SK-N-SH (cell line): ENCODE measurements around the gene DGCR2. TPM values are rescaled to one million over a fixed set of nuclear protein-coding genes. Genes with fewer than 3 reads are reported as not detected.

Experiments used
- CTCF ChIA-PET: fragments of 300-600, 350-600 bp; formaldehyde crosslinking; extraction: SDS; loops from one replicate; lab custom pipeline; 2021; lab: Yijun Ruan, JAX
- POLR2A ChIA-PET: fragments of 350-600 bp; sonication (Branson Sonifier 250); formaldehyde crosslinking; extraction: SDS; loops from one replicate; lab custom pipeline; 2020; ENCODE audit warnings: antibody characterized with exemption, inconsistent platforms; lab: Yijun Ruan, JAX
- DNase-seq: peaks from one replicate; pipeline ENCODE4 v3.0.0; 2012
- H2AFZ ChIP-seq: fragments of 200-600 bp; sonication (generic); 2 replicates; pipeline ENCODE4 v1.8.1; 2016; ENCODE audit warnings: antibody characterized with exemption, mild to moderate bottlenecking, low read depth
- H3F3A ChIP-seq: fragments of 200-600 bp; sonication (generic); replicated peaks from 2 replicates; pipeline ENCODE3; 2016; ENCODE audit warnings: antibody characterized with exemption, mild to moderate bottlenecking; ENCODE audit not compliant: insufficient read depth
- H3K27ac ChIP-seq, 2 experiments: fragments of 200-500 bp in 1 of 2; fragments of 200-600 bp in 1 of 2; sonication (Bioruptor generic) in 1 of 2; sonication (generic), shearing (Covaris generic) in 1 of 2; 2 replicates each; pipeline versions ENCODE4 v1.5.1 to v1.6.1; 2014 to 2016; ENCODE audit warnings: low read depth in 2 of 2, inconsistent platforms in 1 of 2, low read length in 1 of 2, mild to moderate bottlenecking in 1 of 2, mixed read lengths in 1 of 2
- H3K27me3 ChIP-seq: fragments of 200-600 bp; sonication (generic), shearing (Covaris generic); 2 replicates; pipeline ENCODE4 v1.6.1; 2016; ENCODE audit warnings: mixed run types; ENCODE audit not compliant: insufficient read depth
- H3K36me3 ChIP-seq, 2 experiments: fragments of 200-500 bp in 1 of 2; fragments of 200-600 bp in 1 of 2; sonication (Bioruptor generic) in 1 of 2; sonication (generic) in 1 of 2; replicated peaks in 1 of 2; 2 replicates each; pipeline versions ENCODE3 to v1.5.1; 2014 to 2016; ENCODE audit warnings: low read length in 1 of 2, mild to moderate bottlenecking in 1 of 2; ENCODE audit not compliant: insufficient read depth in 2 of 2, control insufficient read depth in 1 of 2
- H3K4me1 ChIP-seq, 2 experiments: fragments of 200-500 bp in 1 of 2; fragments of 200-600 bp in 1 of 2; sonication (Bioruptor generic) in 1 of 2; sonication (generic), shearing (Covaris generic) in 1 of 2; 2 replicates each; pipeline versions ENCODE4 v1.5.1 to v1.6.1; 2014 to 2016; ENCODE audit warnings: low read depth in 1 of 2, low read length in 1 of 2, mixed run types in 1 of 2; ENCODE audit not compliant: insufficient read depth in 2 of 2, control insufficient read depth in 1 of 2
- H3K4me2 ChIP-seq: fragments of 200-600 bp; sonication (generic), shearing (Covaris generic); 2 replicates; pipeline ENCODE4 v1.6.1; 2017; ENCODE audit warnings: mixed run types
- H3K4me3 ChIP-seq, 2 experiments: fragments of 200-500 bp in 1 of 2; fragments of 200-600 bp in 1 of 2; sonication (Bioruptor generic) in 1 of 2; sonication (generic), shearing (Covaris generic) in 1 of 2; 2 replicates each; pipeline versions ENCODE4 v1.5.1 to v1.8.1; 2014 to 2016; ENCODE audit warnings: low read depth in 2 of 2, inconsistent platforms in 1 of 2, low read length in 1 of 2, mild to moderate bottlenecking in 1 of 2, mixed read lengths in 1 of 2, moderate library complexity in 1 of 2
- H3K79me2 ChIP-seq: fragments of 200-600 bp; sonication (generic); 2 replicates; pipeline ENCODE4 v1.8.1; 2017; ENCODE audit warnings: mild to moderate bottlenecking; ENCODE audit not compliant: insufficient read depth
- H3K9ac ChIP-seq: fragments of 200-600 bp; sonication (generic); 2 replicates; pipeline ENCODE4 v1.6.1; 2017; ENCODE audit warnings: mixed run types
- H3K9me2 ChIP-seq: fragments of 200-600 bp; sonication (generic); 2 replicates; pipeline ENCODE4 v1.6.1; 2017; ENCODE audit warnings: mixed run types
- H3K9me3 ChIP-seq: fragments of 200-600 bp; sonication (generic); 2 replicates; pipeline ENCODE4 v1.6.1; 2017; ENCODE audit warnings: mixed run types, mild to moderate bottlenecking, moderate library complexity
- H4K20me1 ChIP-seq: fragments of 200-600 bp; sonication (generic); 2 replicates; pipeline ENCODE4 v1.6.1; 2017; ENCODE audit warnings: mild to moderate bottlenecking, mixed run types; ENCODE audit not compliant: insufficient read depth
- CHD2 ChIP-seq: fragments of 150-350 bp; IDR thresholded peaks from 2 replicates; pipeline ENCODE4 v1.6.1; 2018; ENCODE audit warnings: low read length; ENCODE audit not compliant: partially characterized antibody
- ELF1 ChIP-seq: IDR thresholded peaks from 2 replicates; pipeline ENCODE4 v1.4.0; 2012
- EP300 ChIP-seq, 2 experiments: IDR thresholded peaks; 2 replicates each; pipeline versions ENCODE4 v1.4.0 to v1.6.1; 2012; ENCODE audit warnings: borderline replicate concordance in 1 of 2, low read depth in 1 of 2, low read length in 1 of 2
- EZH2phosphoT487 ChIP-seq: fragments of 200-600 bp; sonication (generic); IDR thresholded peaks from 2 replicates; pipeline ENCODE4 v1.6.1; 2017; ENCODE audit warnings: low read depth, mixed run types, mild to moderate bottlenecking, antibody characterized with exemption, moderate library complexity, borderline replicate concordance
- FOXM1 ChIP-seq: IDR thresholded peaks from 2 replicates; pipeline ENCODE4 v1.4.0; 2012; ENCODE audit warnings: low read depth, mild to moderate bottlenecking
- GABPA ChIP-seq: IDR thresholded peaks from 2 replicates; pipeline ENCODE4 v1.4.0; 2012; ENCODE audit warnings: low read depth, mild to moderate bottlenecking
- IRF3 ChIP-seq: fragments of 150-350 bp; IDR thresholded peaks from 2 replicates; pipeline ENCODE4 v1.6.1; 2016; ENCODE audit warnings: mild to moderate bottlenecking, low read depth, low read length
- MEF2A ChIP-seq: IDR thresholded peaks from 2 replicates; pipeline ENCODE4 v1.4.0; 2012; ENCODE audit warnings: low read depth, borderline replicate concordance
- MXI1 ChIP-seq: IDR thresholded peaks from 2 replicates; pipeline ENCODE4 v1.6.1; 2012; ENCODE audit warnings: mild to moderate bottlenecking, low read depth, low read length, improper control_type of control experiment
- NFIC ChIP-seq: IDR thresholded peaks from 2 replicates; pipeline ENCODE4 v1.4.0; 2012; ENCODE audit warnings: borderline replicate concordance
- NRF1 ChIP-seq: IDR thresholded peaks from 2 replicates; pipeline ENCODE4 v1.6.1; 2012; ENCODE audit warnings: low read depth, mild to moderate bottlenecking, low read length
- RCOR1 ChIP-seq: fragments of 150-350 bp; IDR thresholded peaks from 2 replicates; pipeline ENCODE4 v1.6.1; 2017; ENCODE audit warnings: antibody characterized with exemption, low read length
- RFX5 ChIP-seq: IDR thresholded peaks from 2 replicates; pipeline ENCODE4 v1.6.1; 2012; ENCODE audit warnings: mild to moderate bottlenecking, improper control_type of control experiment, low read length
- SIN3A ChIP-seq: IDR thresholded peaks from 2 replicates; pipeline ENCODE4 v1.6.1; 2012; ENCODE audit warnings: low read depth, mild to moderate bottlenecking, low read length, moderate library complexity, borderline replicate concordance
- USF2 ChIP-seq: fragments of 150-350 bp; IDR thresholded peaks from 2 replicates; pipeline ENCODE4 v1.6.1; 2017; ENCODE audit warnings: antibody characterized with exemption, low read length, low read depth, borderline replicate concordance
- WGBS: methylation state at CpG from one replicate; pipeline ENCODE4 v1.1.6; 2017; ENCODE audit warnings: low lambda C conversion rate; 5-methylcytosine and 5-hydroxymethylcytosine counted together
- polyA plus RNA-seq, 3 experiments: library from polyadenylated mRNA; depleted of rRNA; stranded (reverse); fragments of >200 nt; gene quantifications; 2 replicates each; pipeline ENCODE4 v1.2.3, GENCODE V29; 2012
- TF ChIP-seq, protein P1 (sequence below): IDR thresholded peaks from 2 replicates; pipeline ENCODE4 v1.4.0; 2012; ENCODE audit warnings: low read depth

The DGCR2 gene
- polyA plus RNA-seq, 1 of the 3 experiments (the other 2 are of a cell fraction), result 30.4 TPM

DNA sequence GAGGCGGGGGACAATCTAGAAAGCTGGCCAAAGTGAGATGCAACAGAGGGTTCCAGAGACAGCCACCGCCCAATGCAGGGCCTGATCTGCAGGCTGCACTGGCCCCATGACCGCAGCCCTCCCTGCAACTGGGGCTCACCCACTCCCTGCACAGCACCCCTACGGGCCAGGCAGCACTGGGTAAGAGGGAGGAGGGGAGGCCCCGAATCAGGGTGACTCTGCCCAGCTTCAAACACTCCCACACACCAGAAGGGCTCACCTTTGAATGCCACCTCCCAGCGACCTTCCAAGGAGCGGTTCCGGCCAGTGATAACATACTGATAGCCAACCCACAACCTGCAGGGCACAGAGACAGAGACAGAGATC is 59.3 kb downstream of the DGCR2 start:
- no peaks in the 10 kb centered on the region for H3K9me2 ChIP-seq
- no peak overlapping the region for H3K27ac ChIP-seq
- TF ChIP-seq MXI1, result no peak
- no peak for TF ChIP-seq EP300 (IDR thresholded peaks at IDR 0.05; ENCODE audit: borderline replicate concordance in 1 of 2, low read depth in 1 of 2, low read length in 1 of 2)
- no peak for TF ChIP-seq IRF3
- TF ChIP-seq CHD2, result no peak
- TF ChIP-seq, protein P1, sequence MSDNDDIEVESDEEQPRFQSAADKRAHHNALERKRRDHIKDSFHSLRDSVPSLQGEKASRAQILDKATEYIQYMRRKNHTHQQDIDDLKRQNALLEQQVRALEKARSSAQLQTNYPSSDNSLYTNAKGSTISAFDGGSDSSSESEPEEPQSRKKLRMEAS, result no peak
- no peak for TF ChIP-seq RFX5
- no peak for TF ChIP-seq USF2
- no peak for TF ChIP-seq FOXM1
- TF ChIP-seq RCOR1, result no peak
- TF ChIP-seq NRF1, result no peak
- no peak for TF ChIP-seq MEF2A
- no peak for TF ChIP-seq SIN3A
- no peak for TF ChIP-seq EZH2phosphoT487
- TF ChIP-seq GABPA, result no peak
- TF ChIP-seq ELF1, result no peak
- TF ChIP-seq NFIC, result no peak
- H3K4me3 ChIP-seq, result no peak overlapping the region
- peaks cover 4% of the 10 kb centered on the region; the same call in 1 of the 2 replicates for H3K79me2 ChIP-seq
- peaks cover 3% of the 10 kb centered on the region for H3F3A ChIP-seq
- no peak overlapping the region for H3K9ac ChIP-seq
- POLR2A ChIA-PET, result no interaction called here
- no peaks in the 10 kb centered on the region for H3K27me3 ChIP-seq
- DNase-seq, result no peak
- H3K4me1 ChIP-seq, result 0 out of 4 replicates have a peak, but pooled peaks cover 0 to 5% of the 10 kb centered on the region in 2 experiments
- H4K20me1 ChIP-seq, result peaks cover 15% of the 10 kb centered on the region
- no peak overlapping the region for H3K4me2 ChIP-seq
- CTCF ChIA-PET, result interaction anchor here (1.0 to 1.3 kb wide), 2 partner anchors 23 to 56 kb away, joined by 3 to 4 read pairs; no protein-coding TSS in a partner anchor
- H2AFZ ChIP-seq, result no peak overlapping the region
- peaks cover 5 to 44% of the 10 kb centered on the region in 2 experiments for H3K36me3 ChIP-seq
- H3K9me3 ChIP-seq, result no peaks in the 10 kb centered on the region
- 98% methylated on average over 5 of the region's 8 CpGs for WGBS
